IPS-18c (cell line): ENCODE results near the gene CAMSAP3.

Source experiments
- H3K4me3 ChIP-seq: 2 replicates; pipeline ENCODE4 v1.7.0; 2013; ENCODE audit warnings: low read depth, mild to moderate bottlenecking, low read length, moderate library complexity; ENCODE audit not compliant: insufficient read depth
- H3K9me3 ChIP-seq: one replicate; pipeline ENCODE4 v1.6.1; 2013; ENCODE audit warnings: mild to moderate bottlenecking, low read length, moderate library complexity; ENCODE audit not compliant: control insufficient read depth, insufficient read depth

The CAMSAP3 gene

GRCh38 chr19:7622933-7623685 lies 27.4 kb downstream of the CAMSAP3 start:
- no peaks in the 10 kb centered on the region for H3K9me3 ChIP-seq
- H3K4me3 ChIP-seq: no peak overlapping the region

GRCh38 chr19:7623725-7624603 lies 28.3 kb downstream of the CAMSAP3 start:
- Histone ChIP-seq H3K4me3 (no peak overlapping the region), H3K9me3 (no peaks in the 10 kb centered on the region)

- Histone ChIP-seq H3K9me3 (no peaks in the 10 kb centered on the region), H3K4me3 (no peak overlapping the region)
Observed at GRCh38 chr19:7624810-7625209, 29.1 kb downstream of the CAMSAP3 start.

- no peak overlapping the region for H3K4me3 ChIP-seq
- H3K9me3 ChIP-seq: no peaks in the 10 kb centered on the region
Observed at GRCh38 chr19:7625763-7626372, 30.2 kb downstream of the CAMSAP3 start.

- no peak overlapping the region for H3K4me3 ChIP-seq
- no peaks in the 10 kb centered on the region for H3K9me3 ChIP-seq
Observed at GRCh38 chr19:7627166-7627565, 31.5 kb downstream of the CAMSAP3 start.

- H3K9me3 ChIP-seq: no peaks in the 10 kb centered on the region
- H3K4me3 ChIP-seq: peak overlapping the region; percentile 96
Observed at GRCh38 chr19:7628589-7629311, 33.1 kb downstream of the CAMSAP3 start.

- no peaks in the 10 kb centered on the region for H3K9me3 ChIP-seq
- H3K4me3 ChIP-seq: peak within 1 kb of the TSS; percentile 96
Observed at GRCh38 chr19:7629347-7630054, 33.8 kb downstream of the CAMSAP3 start, which contains the start of the genes PET100 and XAB2. PET100 (plus strand) TSS chr19:7629793; CDS start chr19:7629834, 41 bp downstream. XAB2 (minus strand) TSS chr19:7629545; CDS start chr19:7629527, 18 bp downstream.

- H3K9me3 ChIP-seq: no peaks in the 10 kb centered on the region
- no peak overlapping the region for H3K4me3 ChIP-seq
Observed at GRCh38 chr19:7631577-7631976, 35.9 kb downstream of the CAMSAP3 start.

GRCh38 chr19:7632340-7633203 lies 36.9 kb downstream of the CAMSAP3 start:
- H3K4me3 ChIP-seq: no peak overlapping the region
- H3K9me3 ChIP-seq: no peaks in the 10 kb centered on the region

- Histone ChIP-seq H3K4me3 (no peak within 1 kb of the TSS), H3K9me3 (no peaks in the 10 kb centered on the region)
Observed at GRCh38 chr19:7633698-7634097, 38.0 kb downstream of the CAMSAP3 start, which contains the start of gene PCP2. PCP2 (minus strand) TSS chr19:7633719; CDS start chr19:7633457, 262 bp downstream.

- no peaks in the 10 kb centered on the region for H3K9me3 ChIP-seq
- no peak overlapping the region for H3K4me3 ChIP-seq
Observed at GRCh38 chr19:7635670-7636069, 40.0 kb downstream of the CAMSAP3 start.

GRCh38 chr19:7636317-7636690 lies 40.6 kb downstream of the CAMSAP3 start:
- Histone ChIP-seq H3K4me3 (0 out of 2 replicates have a peak overlapping the region, but pooled peaks have one; percentile 66), H3K9me3 (no peaks in the 10 kb centered on the region)

- Histone ChIP-seq H3K4me3 (peak within 1 kb of the TSS; percentile 66), H3K9me3 (no peaks in the 10 kb centered on the region)
Observed at GRCh38 chr19:7636691-7637373, 41.2 kb downstream of the CAMSAP3 start, which contains the start of gene STXBP2. STXBP2 (plus strand) TSS chr19:7637110; CDS start chr19:7637150, 40 bp downstream.

GRCh38 chr19:7637374-7638256 lies 42.0 kb downstream of the CAMSAP3 start:
- Histone ChIP-seq H3K4me3 (peak overlapping the region; percentile 66), H3K9me3 (no peaks in the 10 kb centered on the region)
